RWPE2 (cell line): Measurements from ENCODE around the gene HECTD4.

Experiments used
- ATAC-seq: fragments of 200-7000 bp; cut with Tn5 transposase; 3 replicates; pipeline ENCODE4 v1.9.1; 2021; ENCODE audit warnings: low read depth
- DNase-seq: peaks from one replicate; pipeline ENCODE4 v3.0.0-alpha.2; 2020; ENCODE audit warnings: low spot score
- H3K27ac ChIP-seq: fragments of 450-650 bp; 2 replicates; pipeline ENCODE4 v1.5.1; 2017; ENCODE audit warnings: mild to moderate bottlenecking; ENCODE audit not compliant: poor library complexity, severe bottlenecking
- H3K27me3 ChIP-seq: fragments of 250-450 bp; sonication (Bioruptor Pico); 2 replicates; pipeline ENCODE4 v1.5.1; 2021; ENCODE audit warnings: mild to moderate bottlenecking, moderate library complexity; ENCODE audit not compliant: insufficient read depth, poor library complexity, severe bottlenecking
- H3K36me3 ChIP-seq: fragments of 250-450 bp; sonication (Bioruptor Pico); 2 replicates; pipeline ENCODE4 v1.5.1; 2020; ENCODE audit warnings: low read depth, mild to moderate bottlenecking, moderate library complexity
- H3K4me1 ChIP-seq: fragments of 250-450 bp; sonication (Bioruptor Pico); 2 replicates; pipeline ENCODE4 v1.5.1; 2021; ENCODE audit warnings: mild to moderate bottlenecking, moderate library complexity; ENCODE audit not compliant: insufficient read depth, poor library complexity, severe bottlenecking
- H3K4me3 ChIP-seq: fragments of 250-450 bp; sonication (Bioruptor Pico); 2 replicates; pipeline ENCODE4 v1.5.1; 2021; ENCODE audit warnings: mild to moderate bottlenecking, moderate library complexity; ENCODE audit not compliant: severe bottlenecking
- H3K9me3 ChIP-seq: fragments of 250-450 bp; sonication (Bioruptor Pico); 2 replicates; pipeline ENCODE4 v1.5.1; 2021; ENCODE audit warnings: mild to moderate bottlenecking, moderate library complexity; ENCODE audit not compliant: severe bottlenecking
- TF ChIP-seq, protein P1 (sequence below): fragments of 450-650 bp; IDR thresholded peaks from one replicate; pipeline ENCODE4 v1.5.1; 2017; ENCODE audit warnings: mild to moderate bottlenecking, moderate library complexity; ENCODE audit not compliant: poor library complexity, severe bottlenecking

The HECTD4 gene

DNA sequence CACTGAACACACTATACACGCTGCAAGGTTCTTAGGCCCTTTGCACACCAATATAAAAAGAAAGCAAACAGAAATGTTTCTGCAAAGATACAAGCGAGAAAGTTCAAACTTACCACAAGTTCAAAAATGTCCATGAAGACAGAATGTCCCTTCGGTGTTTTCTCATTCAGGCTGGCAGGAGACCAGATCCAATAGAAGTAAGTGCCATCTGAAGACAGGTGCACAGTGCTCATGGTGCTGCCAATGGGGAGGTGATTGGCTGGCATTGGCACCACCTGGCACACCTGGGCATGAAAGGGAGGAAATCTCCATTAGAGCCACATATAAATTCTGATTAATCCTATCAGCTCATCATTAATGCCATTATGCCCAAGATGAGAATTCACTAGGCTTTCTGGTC lies 76.3 kb downstream of the HECTD4 start:
- Histone ChIP-seq H3K27ac (no peak overlapping the region), H3K9me3 (no peaks in the 10 kb centered on the region), H3K27me3 (no peaks in the 10 kb centered on the region), H3K4me3 (no peak overlapping the region), H3K36me3 (peaks cover 21% of the 10 kb centered on the region), H3K4me1 (peaks cover 6% of the 10 kb centered on the region)
- DNase-seq = no peak
- TF ChIP-seq, protein P1, sequence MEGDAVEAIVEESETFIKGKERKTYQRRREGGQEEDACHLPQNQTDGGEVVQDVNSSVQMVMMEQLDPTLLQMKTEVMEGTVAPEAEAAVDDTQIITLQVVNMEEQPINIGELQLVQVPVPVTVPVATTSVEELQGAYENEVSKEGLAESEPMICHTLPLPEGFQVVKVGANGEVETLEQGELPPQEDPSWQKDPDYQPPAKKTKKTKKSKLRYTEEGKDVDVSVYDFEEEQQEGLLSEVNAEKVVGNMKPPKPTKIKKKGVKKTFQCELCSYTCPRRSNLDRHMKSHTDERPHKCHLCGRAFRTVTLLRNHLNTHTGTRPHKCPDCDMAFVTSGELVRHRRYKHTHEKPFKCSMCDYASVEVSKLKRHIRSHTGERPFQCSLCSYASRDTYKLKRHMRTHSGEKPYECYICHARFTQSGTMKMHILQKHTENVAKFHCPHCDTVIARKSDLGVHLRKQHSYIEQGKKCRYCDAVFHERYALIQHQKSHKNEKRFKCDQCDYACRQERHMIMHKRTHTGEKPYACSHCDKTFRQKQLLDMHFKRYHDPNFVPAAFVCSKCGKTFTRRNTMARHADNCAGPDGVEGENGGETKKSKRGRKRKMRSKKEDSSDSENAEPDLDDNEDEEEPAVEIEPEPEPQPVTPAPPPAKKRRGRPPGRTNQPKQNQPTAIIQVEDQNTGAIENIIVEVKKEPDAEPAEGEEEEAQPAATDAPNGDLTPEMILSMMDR = no peak
- ATAC-seq = no peak

GRCh38 chr12:112304436-112304835 lies 77.8 kb downstream of the HECTD4 start:
- peaks cover 21% of the 10 kb centered on the region for H3K36me3 ChIP-seq
- DNase-seq = no peak
- H3K9me3 ChIP-seq = no peaks in the 10 kb centered on the region
- H3K4me3 ChIP-seq = no peak overlapping the region
- no peak overlapping the region for H3K27ac ChIP-seq
- no peak for ATAC-seq
- TF ChIP-seq, protein P1 = no peak
- no peaks in the 10 kb centered on the region for H3K27me3 ChIP-seq
- H3K4me1 ChIP-seq = peaks cover 6% of the 10 kb centered on the region

DNA sequence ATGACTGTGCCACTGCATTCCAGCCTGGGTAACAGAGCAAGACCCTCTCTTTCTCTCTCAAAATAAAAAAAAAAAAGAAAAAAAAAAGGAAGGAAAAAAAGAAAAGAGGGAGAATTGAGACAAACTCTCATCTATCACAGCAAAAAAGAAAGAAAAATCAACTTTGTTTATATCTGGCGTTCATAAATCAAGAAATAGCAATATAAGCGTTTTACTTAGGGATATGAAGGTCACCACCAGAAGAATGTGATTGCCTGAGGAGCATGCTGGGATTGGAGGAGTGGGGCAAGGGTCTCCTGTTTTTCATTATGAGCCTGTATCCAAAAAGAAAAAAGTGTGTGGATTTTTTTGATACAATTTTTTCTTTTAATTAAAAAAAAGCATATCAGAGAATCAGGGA lies 78.4 kb downstream of the HECTD4 start:
- peaks cover 21% of the 10 kb centered on the region for H3K36me3 ChIP-seq
- H3K4me1 ChIP-seq = peaks cover 6% of the 10 kb centered on the region
- no peak for ATAC-seq
- H3K27ac ChIP-seq = no peak overlapping the region
- DNase-seq = no peak
- no peak overlapping the region for H3K4me3 ChIP-seq
- no peaks in the 10 kb centered on the region for H3K27me3 ChIP-seq
- TF ChIP-seq, protein P1 = no peak
- no peaks in the 10 kb centered on the region for H3K9me3 ChIP-seq

DNA sequence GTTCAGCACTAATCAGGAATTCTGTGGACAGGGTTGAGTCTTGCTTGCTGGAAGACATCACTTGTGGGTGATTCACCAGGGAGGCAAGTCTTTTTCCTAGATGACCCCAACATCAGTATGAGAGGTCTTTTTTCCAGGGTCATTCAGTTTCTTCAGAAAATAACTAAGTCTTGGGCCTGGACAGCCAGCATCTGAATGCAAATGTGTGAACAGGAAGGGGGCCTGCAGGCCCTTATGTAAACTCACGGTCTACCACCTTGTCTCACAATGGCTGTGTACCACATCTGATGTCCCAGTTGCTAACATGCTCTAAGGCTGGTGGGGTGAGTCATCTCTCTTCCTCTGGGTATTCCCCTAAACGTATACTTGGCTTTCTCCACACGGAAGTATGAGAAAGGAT lies 79.2 kb downstream of the HECTD4 start:
- Histone ChIP-seq H3K9me3 (no peaks in the 10 kb centered on the region), H3K27me3 (no peaks in the 10 kb centered on the region), H3K36me3 (peaks cover 17% of the 10 kb centered on the region), H3K4me3 (no peak overlapping the region), H3K27ac (no peak overlapping the region), H3K4me1 (peaks cover 6% of the 10 kb centered on the region)
- peak; percentile 78 for ATAC-seq
- DNase-seq = no peak
- TF ChIP-seq, protein P1 = no peak

DNA sequence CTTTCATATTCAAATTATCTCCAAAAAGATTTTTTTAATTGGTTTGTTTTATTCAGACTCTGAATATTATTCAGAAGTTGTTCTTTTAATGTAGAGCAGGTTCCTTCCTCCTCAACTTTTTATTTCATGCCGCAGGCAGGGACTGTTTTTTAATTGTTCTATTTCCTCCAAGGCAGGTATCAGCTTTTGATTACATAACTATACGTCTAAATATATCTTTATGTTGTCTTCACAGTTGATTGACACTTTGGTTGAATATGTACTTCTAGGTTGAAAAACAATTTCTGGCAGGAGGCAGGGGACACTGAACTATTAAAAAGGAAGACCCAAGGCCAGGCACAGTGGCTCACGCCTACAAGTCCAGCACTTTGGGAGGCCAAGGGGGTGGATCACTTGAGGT lies 82.5 kb downstream of the HECTD4 start:
- ATAC-seq (no peak), DNase-seq (no peak)
- TF ChIP-seq, protein P1 = no peak
- peaks cover 6% of the 10 kb centered on the region for H3K4me1 ChIP-seq
- no peaks in the 10 kb centered on the region for H3K9me3 ChIP-seq
- H3K4me3 ChIP-seq = no peak overlapping the region
- H3K36me3 ChIP-seq = peaks cover 1% of the 10 kb centered on the region; the same call in 1 of the 2 replicates
- H3K27me3 ChIP-seq = no peaks in the 10 kb centered on the region
- no peak overlapping the region for H3K27ac ChIP-seq
